Stimulated activated naive B cell treated with anti-CD40 and anti-IgM and Interleukin-4, amounts not matched to agents 10 μg/mL and 1 μg/mL and 100 μg/mL, for 72 hours (primary cell): ENCODE measurements around the gene AFF1.
"Not testable (repeated sequence)": the region's sequence is repeated elsewhere in the genome, so short reads cannot be mapped to it uniquely, and the experiment has no call there.

Source experiments
- ATAC-seq, 2 donors: fragments of 150-1000 bp; cut with Tn5 transposase; replicated peaks; 2 replicates each; pipeline ENCODE4 v1.10.0; 2021; ENCODE audit warnings: moderate library complexity in 1 of 2
- DNase-seq: peaks from one replicate; pipeline ENCODE4 v3.0.0; 2021
- H3K27ac Mint-ChIP-seq: one replicate; pipeline ENCODE4 v1.8.0; 2022; ENCODE audit warnings: mild to moderate bottlenecking, mixed read lengths
- H3K27me3 Mint-ChIP-seq, 2 donors: one replicate each; pipeline ENCODE4 v1.8.0; 2022; ENCODE audit warnings: mixed read lengths in 2 of 2
- H3K36me3 Mint-ChIP-seq, 2 donors: one replicate each; pipeline ENCODE4 v1.8.0; 2022; ENCODE audit warnings: mixed read lengths in 2 of 2, mild to moderate bottlenecking in 1 of 2
- H3K4me1 Mint-ChIP-seq, 2 donors: one replicate each; pipeline ENCODE4 v1.8.0; 2022; ENCODE audit warnings: mixed read lengths in 2 of 2, mild to moderate bottlenecking in 1 of 2
- H3K4me3 Mint-ChIP-seq, 2 donors: one replicate each; pipeline ENCODE4 v1.8.0; 2022; ENCODE audit warnings: mild to moderate bottlenecking in 2 of 2, mixed read lengths in 2 of 2, moderate library complexity in 1 of 2
- H3K9me3 Mint-ChIP-seq, 2 donors: one replicate each; pipeline ENCODE4 v1.8.0; 2022; ENCODE audit warnings: mixed read lengths in 2 of 2, mild to moderate bottlenecking in 1 of 2

The AFF1 gene

DNA sequence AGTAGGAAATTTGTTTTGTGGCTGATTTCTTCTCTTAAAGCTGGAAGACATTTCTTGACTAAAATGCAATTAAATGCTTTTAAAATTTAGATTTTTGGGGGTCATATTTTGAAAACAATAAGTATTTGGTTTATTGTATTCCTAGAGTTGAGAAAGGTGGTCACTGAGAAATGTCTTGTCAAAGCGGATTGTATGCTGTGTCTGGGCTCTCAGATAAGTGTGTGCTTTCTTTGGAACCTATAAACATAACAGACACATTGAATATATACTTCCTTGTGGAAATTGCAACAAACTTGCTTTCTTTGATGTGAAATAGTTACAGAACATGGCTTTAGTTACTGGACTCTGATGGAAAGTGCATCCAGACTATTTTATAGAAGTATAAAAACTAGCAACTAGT lies 75.4 kb downstream of the AFF1 start:
- Mint-ChIP-seq H3K4me3 (no peak overlapping the region), H3K9me3 (no peaks in the 10 kb centered on the region), H3K4me1 (peaks cover 37 to 81% of the 10 kb centered on the region in 2 donors), H3K27ac (peak overlapping the region; percentile 14), H3K36me3 (no peaks in the 10 kb centered on the region), H3K27me3 (no peaks in the 10 kb centered on the region)
- DNase-seq (no peak), ATAC-seq (no peak)

DNA sequence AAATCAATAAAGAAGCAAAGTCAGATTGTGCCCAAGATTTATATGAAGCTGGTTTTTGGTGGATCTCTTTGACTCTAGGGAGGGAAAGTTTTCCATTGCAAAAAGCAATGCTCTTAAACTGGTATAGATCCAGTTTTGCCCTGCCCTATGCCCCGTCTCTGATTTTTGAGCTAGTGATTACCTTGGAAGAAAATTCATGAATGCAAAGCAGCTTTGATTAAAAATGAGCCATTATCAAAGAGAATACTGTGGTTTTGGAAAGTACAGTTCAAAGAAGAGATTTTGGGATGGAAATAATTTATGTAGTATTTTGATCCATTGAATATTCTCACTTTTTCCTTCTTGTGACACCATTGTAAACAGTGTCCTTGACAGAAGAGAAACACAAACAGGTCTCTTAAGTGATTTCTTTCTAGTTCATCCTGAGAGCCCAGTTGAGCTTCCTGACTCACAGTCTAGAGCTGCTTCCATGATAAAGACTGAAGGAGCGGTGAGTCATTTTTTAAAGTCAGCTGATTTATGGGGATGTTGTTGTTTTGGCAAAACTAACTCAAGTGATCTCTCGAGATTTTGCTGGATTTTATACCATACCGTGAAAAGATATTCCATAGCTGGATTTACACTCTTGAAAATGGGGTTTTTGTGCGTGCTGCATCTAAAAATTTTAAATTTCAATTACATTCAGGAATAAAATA lies 76.7 kb downstream of the AFF1 start:
- ATAC-seq (no peak), DNase-seq (no peak)
- Mint-ChIP-seq H3K27me3 (no peaks in the 10 kb centered on the region), H3K9me3 (no peaks in the 10 kb centered on the region), H3K4me1 (peaks cover 32 to 83% of the 10 kb centered on the region in 2 donors), H3K4me3 (peak overlapping the region in 1 of 2 donors; percentile 66), H3K36me3 (no peaks in the 10 kb centered on the region), H3K27ac (no peak overlapping the region)

DNA sequence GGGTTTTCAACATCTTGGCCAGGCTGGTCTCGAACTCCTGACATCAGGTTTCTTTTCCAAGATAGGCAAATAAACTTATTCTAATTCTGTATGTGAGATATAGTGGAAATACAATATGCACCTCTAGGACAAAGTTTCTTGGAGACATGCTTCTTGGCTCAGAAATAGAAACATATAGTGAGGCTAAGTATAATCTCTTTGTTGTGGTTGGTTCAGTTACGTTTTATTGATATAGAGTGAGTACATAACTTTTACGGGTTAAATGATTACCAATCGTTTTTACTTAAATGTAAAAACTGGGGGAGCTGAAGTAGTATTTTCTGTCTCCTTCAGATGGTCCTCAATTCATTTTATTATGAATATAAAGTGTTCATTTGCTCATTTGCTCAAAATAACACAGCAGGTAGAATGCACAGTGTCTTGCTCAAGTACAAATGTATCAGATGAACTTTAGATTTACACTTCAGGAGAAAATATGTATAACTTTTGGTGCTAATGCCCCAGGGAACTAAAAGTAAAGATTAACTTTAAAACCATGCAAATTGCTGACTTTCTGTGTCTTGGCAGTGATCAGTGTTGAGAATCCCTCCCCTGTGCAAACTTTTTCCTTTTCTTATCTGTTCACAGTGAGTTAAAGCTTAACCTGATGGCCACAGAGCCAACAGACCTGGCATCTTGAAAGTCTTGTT lies 77.6 kb downstream of the AFF1 start:
- no peaks in the 10 kb centered on the region for H3K36me3 Mint-ChIP-seq
- no peak for DNase-seq
- no peak overlapping the region for H3K27ac Mint-ChIP-seq

DNA sequence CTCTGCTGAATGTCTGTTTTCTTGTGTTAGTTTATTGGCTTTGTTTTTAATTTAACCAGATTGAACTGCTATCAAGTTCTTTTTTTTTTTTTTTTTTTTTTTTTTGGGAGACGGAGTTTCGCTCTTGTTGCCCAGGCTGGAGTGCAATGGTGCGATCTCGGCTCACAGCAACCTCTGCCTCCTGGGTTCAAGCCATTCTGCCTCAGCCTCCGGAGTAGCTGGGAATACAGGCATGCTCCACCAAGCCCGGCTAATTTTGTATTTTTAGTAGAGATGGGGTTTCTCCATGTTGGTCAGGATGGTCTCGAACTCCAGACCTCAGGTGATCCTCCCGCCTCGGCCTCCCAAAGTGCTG lies 78.1 kb downstream of the AFF1 start:
- not testable (repeated sequence) for H3K36me3 Mint-ChIP-seq, H3K27ac Mint-ChIP-seq, H3K27me3 Mint-ChIP-seq, H3K9me3 Mint-ChIP-seq, ATAC-seq, DNase-seq
- Mint-ChIP-seq H3K4me1 (peaks cover 30 to 84% of the 10 kb centered on the region in 2 donors), H3K4me3 (peak overlapping the region; percentile 13 to 54)

More for the DNA sequence above, 77.6 kb downstream of the AFF1 start:
- Mint-ChIP-seq H3K9me3 (no peaks in the 10 kb centered on the region), H3K4me3 (peak overlapping the region; percentile 13 to 54), H3K27me3 (no peaks in the 10 kb centered on the region), H3K4me1 (peaks cover 32 to 83% of the 10 kb centered on the region in 2 donors)
- ATAC-seq = peak; percentile 50 to 71

DNA sequence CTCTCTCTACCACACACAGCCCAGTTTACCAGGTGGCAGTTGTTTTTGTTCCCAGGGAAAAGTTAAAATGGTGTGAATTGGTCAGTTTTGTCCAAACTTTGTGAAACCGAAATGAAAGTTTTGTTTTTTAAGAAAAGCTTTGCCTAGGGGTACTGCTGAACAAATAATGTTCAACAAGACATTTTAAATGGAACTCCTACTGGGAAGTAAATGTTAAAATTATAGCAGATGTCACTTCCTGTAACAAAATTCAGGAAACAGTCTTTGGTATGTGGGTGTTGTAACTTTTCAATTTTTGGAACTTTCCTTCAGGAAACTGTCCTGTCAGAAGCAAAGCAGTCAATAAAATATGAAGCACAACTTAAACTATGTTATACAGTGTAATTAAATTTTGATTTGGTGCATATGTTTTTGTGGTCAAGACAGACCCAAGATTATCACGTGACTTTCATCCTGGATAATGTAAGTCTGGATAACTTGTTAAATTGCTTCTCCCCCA lies 79.5 kb downstream of the AFF1 start:
- no peak overlapping the region for H3K27ac Mint-ChIP-seq
- ATAC-seq (no peak), DNase-seq (no peak)
- peaks cover 30 to 86% of the 10 kb centered on the region in 2 donors for H3K4me1 Mint-ChIP-seq
- H3K36me3 Mint-ChIP-seq = no peaks in the 10 kb centered on the region
- H3K9me3 Mint-ChIP-seq = peaks cover 0 to 5% of the 10 kb centered on the region in 2 donors
- H3K4me3 Mint-ChIP-seq = peak overlapping the region in 1 of 2 donors; percentile 25
- H3K27me3 Mint-ChIP-seq = no peaks in the 10 kb centered on the region

DNA sequence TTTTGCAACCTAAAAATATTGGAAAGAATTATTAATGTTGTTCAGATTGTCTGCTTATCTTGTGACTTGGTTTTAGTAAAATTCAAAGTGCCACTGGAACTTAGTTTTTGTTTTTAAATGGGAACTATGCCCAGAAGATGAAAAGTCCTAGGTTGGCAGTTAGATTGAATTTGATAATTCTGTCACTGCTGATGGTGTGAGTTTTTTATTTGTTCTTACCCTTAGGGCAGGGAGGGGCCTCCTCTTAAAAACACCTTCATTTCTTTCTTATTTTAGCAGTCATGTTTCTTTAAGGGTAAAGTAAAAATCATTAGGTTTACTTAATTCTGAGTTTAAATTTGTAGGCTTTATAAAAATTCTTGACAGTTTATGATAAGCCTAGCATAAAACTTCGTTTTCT lies 80.6 kb downstream of the AFF1 start:
- Mint-ChIP-seq H3K4me1 (peaks cover 33 to 87% of the 10 kb centered on the region in 2 donors), H3K36me3 (no peaks in the 10 kb centered on the region), H3K27ac (no peak overlapping the region), H3K27me3 (no peaks in the 10 kb centered on the region), H3K4me3 (peak overlapping the region in 1 of 2 donors; percentile 70), H3K9me3 (peaks cover 0 to 5% of the 10 kb centered on the region in 2 donors)
- ATAC-seq (no peak), DNase-seq (no peak)

DNA sequence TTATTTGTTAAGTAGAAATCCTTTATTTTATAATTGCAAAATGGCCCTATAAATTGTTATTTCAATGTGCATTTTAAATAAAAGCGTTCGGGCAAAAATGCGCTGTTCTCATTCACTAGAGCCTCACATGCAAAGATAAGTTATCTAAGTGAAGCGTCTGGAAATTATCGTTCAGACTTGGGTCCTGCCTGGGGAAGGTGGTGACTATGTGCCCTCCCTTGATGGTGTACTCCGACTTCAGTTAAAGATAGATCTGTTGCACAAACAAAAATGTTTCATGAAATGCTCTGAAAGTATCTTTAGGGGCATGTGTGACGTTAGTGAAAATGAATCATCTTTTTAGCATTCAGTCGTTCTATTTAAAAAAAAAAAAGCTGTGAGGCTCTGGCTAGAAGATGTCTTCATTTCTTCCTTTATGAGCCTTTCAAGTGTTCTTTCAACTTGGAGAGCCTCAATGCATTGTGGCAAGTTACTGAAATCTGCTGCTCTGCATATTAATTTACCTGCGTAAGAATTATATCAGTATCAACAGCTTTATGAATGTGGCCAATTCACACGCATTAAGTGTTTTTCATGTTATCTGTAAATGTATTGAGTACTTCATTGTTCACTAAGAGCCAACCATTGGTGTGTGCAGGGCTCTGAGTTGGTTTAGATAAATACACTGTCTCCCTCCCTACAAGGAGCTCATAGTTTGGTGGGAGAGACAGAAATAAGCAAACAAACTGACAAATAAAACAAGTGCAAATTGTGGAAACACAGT lies 83.0 kb downstream of the AFF1 start:
- peak overlapping the region; percentile 78 for H3K27ac Mint-ChIP-seq
- H3K4me3 Mint-ChIP-seq = peak overlapping the region in 1 of 2 donors; percentile 42
- peaks cover 0 to 5% of the 10 kb centered on the region in 2 donors for H3K9me3 Mint-ChIP-seq
- DNase-seq (no peak), ATAC-seq (peak; percentile 36 to 41)
- no peaks in the 10 kb centered on the region for H3K36me3 Mint-ChIP-seq
- no peaks in the 10 kb centered on the region for H3K27me3 Mint-ChIP-seq
- H3K4me1 Mint-ChIP-seq = peaks cover 37 to 81% of the 10 kb centered on the region in 2 donors

DNA sequence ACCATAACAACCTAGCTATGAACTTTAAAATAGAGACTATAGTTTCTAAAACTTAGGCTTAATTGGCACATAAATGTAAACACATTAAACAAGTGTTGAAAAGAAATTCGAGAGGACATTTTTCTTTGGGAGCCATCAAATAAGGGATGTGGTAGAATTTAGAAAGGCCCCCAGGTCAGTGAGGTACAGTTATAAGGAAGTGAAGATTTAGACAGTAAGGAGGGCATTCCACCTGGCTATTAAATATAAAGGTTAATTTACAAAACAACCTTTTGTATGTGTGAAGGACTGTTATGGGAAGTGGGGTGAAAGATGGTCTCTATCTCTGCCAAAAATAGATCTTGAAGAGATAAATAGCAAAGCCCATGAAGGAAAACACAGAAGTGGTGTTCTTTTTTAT lies 83.9 kb downstream of the AFF1 start:
- peak overlapping the region; percentile 80 for H3K27ac Mint-ChIP-seq
- H3K36me3 Mint-ChIP-seq = no peaks in the 10 kb centered on the region
- H3K4me1 Mint-ChIP-seq = peaks cover 38 to 75% of the 10 kb centered on the region in 2 donors
- ATAC-seq (peak; percentile 68 to 70), DNase-seq (no peak)
- peaks cover 0 to 5% of the 10 kb centered on the region in 2 donors for H3K9me3 Mint-ChIP-seq
- H3K4me3 Mint-ChIP-seq = peak overlapping the region in 1 of 2 donors; percentile 47
- H3K27me3 Mint-ChIP-seq = no peaks in the 10 kb centered on the region

DNA sequence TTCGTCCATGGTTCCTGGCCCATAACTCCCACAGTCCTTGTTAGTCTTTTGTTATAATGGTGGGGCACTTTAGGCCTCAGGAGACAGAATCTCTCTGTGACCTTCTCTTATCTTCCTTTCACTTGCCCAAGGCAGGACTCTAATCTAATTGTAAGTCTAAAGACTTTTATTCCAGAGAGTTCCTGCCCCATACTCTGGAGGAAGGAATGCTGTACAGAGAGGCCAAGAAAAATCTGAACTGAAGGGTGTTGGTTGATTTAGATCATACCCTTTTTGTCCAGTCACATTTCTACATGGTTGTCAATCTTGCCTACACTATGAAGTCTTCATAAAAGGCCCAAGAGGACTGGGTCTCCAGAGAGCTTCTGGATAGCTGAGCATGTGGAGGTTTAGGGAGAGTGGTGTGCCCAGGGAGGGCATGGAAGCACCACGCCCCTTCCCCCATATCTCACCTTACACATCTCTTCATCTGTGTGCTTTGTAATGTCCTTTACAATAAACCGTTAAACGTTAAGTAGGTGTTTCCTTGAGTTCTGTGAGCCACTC lies 84.5 kb downstream of the AFF1 start:
- Mint-ChIP-seq H3K9me3 (peaks cover 0 to 5% of the 10 kb centered on the region in 2 donors), H3K4me3 (peak overlapping the region; percentile 23 to 69), H3K27ac (peak overlapping the region; percentile 80), H3K4me1 (peaks cover 42 to 75% of the 10 kb centered on the region in 2 donors), H3K27me3 (no peaks in the 10 kb centered on the region), H3K36me3 (no peaks in the 10 kb centered on the region)
- ATAC-seq = peak; percentile 28 to 32
- DNase-seq = no peak

DNA sequence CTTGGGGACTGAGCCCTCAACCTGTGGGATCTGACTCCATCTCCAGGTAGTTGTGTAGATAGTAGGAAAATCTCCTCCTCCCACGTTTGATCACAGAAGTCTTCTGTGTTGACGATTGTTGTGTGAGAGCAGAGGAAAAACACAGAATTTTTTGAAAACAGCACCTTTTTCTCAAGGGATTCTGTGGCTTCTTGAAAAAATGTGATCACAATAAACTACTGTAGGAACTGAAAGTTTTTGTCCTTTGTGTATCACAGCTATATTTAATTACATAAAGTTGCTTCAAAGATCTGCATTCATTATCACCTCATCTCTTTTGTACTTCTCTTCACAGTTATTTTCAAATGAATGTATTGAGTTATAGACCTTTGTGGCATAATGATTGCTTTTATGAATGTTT lies 85.1 kb downstream of the AFF1 start:
- Mint-ChIP-seq H3K9me3 (peaks cover 0 to 5% of the 10 kb centered on the region in 2 donors), H3K27ac (peak overlapping the region; percentile 80), H3K36me3 (no peaks in the 10 kb centered on the region), H3K4me3 (peak overlapping the region; percentile 26 to 69), H3K27me3 (no peaks in the 10 kb centered on the region), H3K4me1 (peaks cover 44 to 74% of the 10 kb centered on the region in 2 donors)
- peak; percentile 65 to 72 for ATAC-seq
- DNase-seq = no peak

DNA sequence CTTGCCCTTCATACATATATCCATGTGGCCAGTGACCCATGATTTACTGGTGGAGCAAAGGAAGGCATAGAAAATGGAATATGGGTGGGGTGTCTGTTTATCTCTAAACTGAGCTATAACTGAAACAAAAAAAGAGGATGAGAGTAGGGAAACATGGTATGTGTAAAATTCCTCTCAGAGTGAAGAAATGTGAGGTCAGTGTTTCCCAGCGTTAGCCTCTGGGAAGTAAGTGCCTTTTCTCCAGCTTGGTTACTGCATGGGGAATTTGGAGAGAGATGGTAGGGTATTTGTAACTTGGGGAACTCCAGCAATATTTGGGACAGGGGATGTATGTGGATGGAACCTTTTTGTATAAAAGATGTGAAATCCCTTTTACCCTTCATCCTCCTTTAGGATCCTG lies 89.4 kb downstream of the AFF1 start:
- no peak for ATAC-seq
- Mint-ChIP-seq H3K4me1 (peaks cover 42 to 81% of the 10 kb centered on the region in 2 donors), H3K9me3 (no peaks in the 10 kb centered on the region), H3K27ac (no peak overlapping the region), H3K4me3 (no peak overlapping the region), H3K36me3 (no peaks in the 10 kb centered on the region), H3K27me3 (no peaks in the 10 kb centered on the region)
- DNase-seq = no peak

DNA sequence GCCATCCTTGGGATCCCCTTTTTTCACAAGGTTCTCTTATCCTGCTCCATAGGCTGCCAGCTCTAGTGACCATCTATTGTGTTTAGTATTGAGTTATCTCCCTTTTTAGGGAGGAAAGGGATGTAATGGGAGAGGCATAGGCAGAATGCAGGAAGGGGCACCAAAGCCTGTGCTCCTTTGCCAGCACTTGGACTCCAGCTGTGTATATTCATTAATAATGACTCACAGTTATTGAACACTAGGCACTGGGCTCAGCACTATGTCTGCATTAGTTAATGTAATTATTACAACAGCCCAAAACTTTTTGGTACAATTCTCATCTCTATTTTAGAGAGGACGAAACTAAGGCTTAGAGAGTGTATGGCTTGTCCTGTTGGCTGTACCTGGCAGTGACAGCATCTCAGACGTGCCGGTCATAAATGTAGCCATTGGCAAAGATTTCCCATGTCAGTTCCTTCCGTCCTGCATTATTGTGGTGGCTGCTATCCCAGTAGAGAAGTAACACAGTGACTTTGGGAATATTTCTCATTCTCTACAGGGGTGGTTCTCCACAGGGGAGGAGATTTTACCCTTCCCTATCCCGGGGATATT lies 90.3 kb downstream of the AFF1 start:
- Mint-ChIP-seq H3K27ac (no peak overlapping the region), H3K9me3 (no peaks in the 10 kb centered on the region), H3K4me3 (no peak overlapping the region), H3K36me3 (no peaks in the 10 kb centered on the region), H3K27me3 (no peaks in the 10 kb centered on the region), H3K4me1 (peaks cover 36 to 79% of the 10 kb centered on the region in 2 donors)
- ATAC-seq (no peak), DNase-seq (no peak)

DNA sequence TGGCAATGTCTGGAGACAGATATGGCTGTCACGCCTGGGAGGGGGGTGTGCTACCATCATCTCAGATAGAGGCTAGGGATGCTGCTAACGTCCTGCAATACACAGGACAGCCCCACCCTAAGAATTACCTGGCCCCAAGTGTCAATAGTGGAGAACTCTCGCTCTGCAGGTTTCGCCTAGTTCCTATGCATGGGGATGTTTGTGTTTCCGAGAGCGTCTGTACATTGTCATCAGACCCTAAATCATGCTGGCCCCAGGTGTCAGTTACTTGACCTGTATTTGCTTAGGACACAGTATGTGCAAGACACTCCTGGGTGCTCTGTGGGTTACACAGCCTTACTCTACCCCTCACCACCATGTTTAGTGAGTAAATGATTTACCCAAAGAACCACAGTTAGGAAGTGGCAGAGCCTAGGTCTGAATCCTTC lies 90.8 kb downstream of the AFF1 start:
- H3K27me3 Mint-ChIP-seq = no peaks in the 10 kb centered on the region

More for the DNA sequence above, 90.8 kb downstream of the AFF1 start:
- ATAC-seq = peak in 1 of 2 donors; percentile 31
- no peak for DNase-seq
- H3K9me3 Mint-ChIP-seq = no peaks in the 10 kb centered on the region
- H3K36me3 Mint-ChIP-seq = no peaks in the 10 kb centered on the region
- H3K27ac Mint-ChIP-seq = no peak overlapping the region
- H3K4me3 Mint-ChIP-seq = no peak overlapping the region
- peaks cover 31 to 74% of the 10 kb centered on the region in 2 donors for H3K4me1 Mint-ChIP-seq
